OCI-LY3 (cell line): ENCODE data around the gene GNB5.
A peak's percentile ranks its signal among the peaks of the same experiment; 100 is the strongest.
"Not testable (repeated sequence)": the region's sequence is repeated elsewhere in the genome, so short reads cannot be mapped to it uniquely, and the experiment has no call there.

Experiments used
- H2AFZ ChIP-seq: fragments of 200-600, 300-600 bp; shearing (Covaris generic); 2 replicates; pipeline ENCODE4 v1.6.0; 2014; ENCODE audit warnings: antibody characterized with exemption, low read depth, low read length
- H3K27ac ChIP-seq: fragments of 200-600, 300-600 bp; sonication (generic); 2 replicates; pipeline ENCODE4 v1.5.1; 2014; ENCODE audit warnings: mild to moderate bottlenecking, low read length, moderate library complexity, mixed read lengths
- H3K27me3 ChIP-seq: fragments of 200-600, 300-600 bp; sonication (generic); 2 replicates; pipeline ENCODE4 v1.6.1; 2014; ENCODE audit warnings: low read depth, low read length, mixed read lengths
- H3K36me3 ChIP-seq: fragments of 200-600, 300-600 bp; sonication (generic); replicated peaks from 2 replicates; pipeline ENCODE3; 2014; ENCODE audit warnings: low read depth, low read length, mixed read lengths
- H3K4me1 ChIP-seq: fragments of 300-600, 200-600 bp; sonication (generic); 2 replicates; pipeline ENCODE4 v1.6.1; 2014; ENCODE audit warnings: low read length, mixed read lengths
- H3K4me2 ChIP-seq: fragments of 200-600, 300-600 bp; sonication (generic); 2 replicates; pipeline ENCODE4 v1.6.1; 2014; ENCODE audit warnings: low read length, mixed read lengths
- H3K4me3 ChIP-seq: fragments of 300-600, 200-600 bp; sonication (generic); 2 replicates; pipeline ENCODE4 v1.5.1; 2014; ENCODE audit warnings: antibody characterized with exemption, mild to moderate bottlenecking, low read length, moderate library complexity
- H3K79me2 ChIP-seq: fragments of 300-600, 200-600 bp; shearing (Covaris generic); 2 replicates; pipeline ENCODE4 v1.6.1; 2014; ENCODE audit warnings: mild to moderate bottlenecking, low read length, mixed read lengths
- H3K9ac ChIP-seq: fragments of 300-600, 200-600 bp; shearing (Covaris generic); 2 replicates; pipeline ENCODE4 v1.6.0; 2014; ENCODE audit warnings: mild to moderate bottlenecking, low read length, moderate library complexity
- H3K9me3 ChIP-seq: fragments of 200-600, 300-600 bp; shearing (Covaris generic); 2 replicates; pipeline ENCODE4 v1.6.1; 2014; ENCODE audit warnings: low read length, mixed read lengths; ENCODE audit not compliant: insufficient read depth
- H4K20me1 ChIP-seq: fragments of 200-600, 300-600 bp; sonication (generic); 2 replicates; pipeline ENCODE4 v1.6.1; 2016; ENCODE audit warnings: low read length, mixed read lengths; ENCODE audit not compliant: insufficient read depth
- EZH2phosphoT487 ChIP-seq: fragments of 200-600 bp; shearing (Covaris generic); IDR thresholded peaks from 2 replicates; pipeline ENCODE4 v1.6.1; 2018; ENCODE audit warnings: antibody characterized with exemption, mixed run types, low read depth
- TF ChIP-seq, protein P1 (sequence below): fragments of 200-600, 300-600 bp; sonication (generic); IDR thresholded peaks from 2 replicates; pipeline ENCODE4 v1.5.1; 2014; ENCODE audit warnings: antibody characterized with exemption, low read length, low read depth

GNB5 gene

DNA sequence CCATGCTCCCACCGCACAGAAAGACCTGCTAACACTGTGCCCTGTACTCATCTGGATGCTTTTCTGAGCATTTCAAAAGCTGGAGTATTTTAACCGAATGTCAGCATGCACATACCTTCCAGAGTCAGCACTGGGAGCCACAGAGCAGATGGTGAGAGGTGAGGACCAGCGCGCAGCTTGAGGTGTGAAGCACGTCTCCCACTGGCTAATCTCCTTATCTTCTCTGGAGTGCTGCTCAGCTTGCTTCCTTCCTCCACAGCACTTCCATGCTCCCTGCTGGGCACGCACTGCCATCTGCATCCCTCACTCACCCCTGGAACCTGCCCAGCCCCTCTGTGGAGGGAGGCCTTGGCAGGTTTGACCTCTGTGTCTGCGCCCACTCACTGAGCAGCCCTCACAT, at the start of gene GNB5:
GNB5 (minus strand) TSS at position 186 of the 400 bp plus-strand sequence. CDS start 6,716 bp downstream, outside the sequence.
- Histone ChIP-seq H3K4me2 (no peak within 1 kb of the TSS), H3K27me3 (no peaks in the 10 kb centered on the region), H4K20me1 (no peaks in the 10 kb centered on the region), H3K9ac (no peak within 1 kb of the TSS), H3K4me1 (no peaks in the 10 kb centered on the region), H3K36me3 (no peaks in the 10 kb centered on the region), H3K4me3 (no peak within 1 kb of the TSS), H3K9me3 (no peaks in the 10 kb centered on the region), H2AFZ (no peak within 1 kb of the TSS), H3K79me2 (no peaks in the 10 kb centered on the region), H3K27ac (no peak within 1 kb of the TSS)
- TF ChIP-seq, protein P1, sequence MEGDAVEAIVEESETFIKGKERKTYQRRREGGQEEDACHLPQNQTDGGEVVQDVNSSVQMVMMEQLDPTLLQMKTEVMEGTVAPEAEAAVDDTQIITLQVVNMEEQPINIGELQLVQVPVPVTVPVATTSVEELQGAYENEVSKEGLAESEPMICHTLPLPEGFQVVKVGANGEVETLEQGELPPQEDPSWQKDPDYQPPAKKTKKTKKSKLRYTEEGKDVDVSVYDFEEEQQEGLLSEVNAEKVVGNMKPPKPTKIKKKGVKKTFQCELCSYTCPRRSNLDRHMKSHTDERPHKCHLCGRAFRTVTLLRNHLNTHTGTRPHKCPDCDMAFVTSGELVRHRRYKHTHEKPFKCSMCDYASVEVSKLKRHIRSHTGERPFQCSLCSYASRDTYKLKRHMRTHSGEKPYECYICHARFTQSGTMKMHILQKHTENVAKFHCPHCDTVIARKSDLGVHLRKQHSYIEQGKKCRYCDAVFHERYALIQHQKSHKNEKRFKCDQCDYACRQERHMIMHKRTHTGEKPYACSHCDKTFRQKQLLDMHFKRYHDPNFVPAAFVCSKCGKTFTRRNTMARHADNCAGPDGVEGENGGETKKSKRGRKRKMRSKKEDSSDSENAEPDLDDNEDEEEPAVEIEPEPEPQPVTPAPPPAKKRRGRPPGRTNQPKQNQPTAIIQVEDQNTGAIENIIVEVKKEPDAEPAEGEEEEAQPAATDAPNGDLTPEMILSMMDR, result no peak
- TF ChIP-seq EZH2phosphoT487, result no peak

DNA sequence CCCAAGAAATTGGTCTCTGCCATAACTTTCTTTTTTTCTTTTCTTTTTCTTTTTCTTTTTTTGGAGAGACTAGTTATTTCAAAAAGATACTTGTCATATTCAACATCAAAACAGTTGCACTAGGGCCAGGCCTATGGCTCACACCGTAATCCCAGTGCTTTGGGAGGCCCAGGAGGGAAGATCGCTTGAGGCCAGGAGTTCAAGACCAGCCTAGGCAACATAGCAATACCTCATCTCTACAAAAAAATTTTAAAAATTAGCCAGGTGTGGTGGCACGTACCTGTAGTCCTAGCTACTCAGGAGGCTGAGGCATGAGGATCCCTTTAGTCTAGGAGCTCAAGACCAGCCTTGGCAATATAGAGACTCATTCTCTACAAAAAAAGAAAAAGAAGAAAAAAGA, 49.0 kb upstream of the GNB5 start:
- Histone ChIP-seq H4K20me1 (no peaks in the 10 kb centered on the region), H3K4me3 (no peak overlapping the region), H3K4me1 (peaks cover 26% of the 10 kb centered on the region), H3K9me3 (no peaks in the 10 kb centered on the region), H3K79me2 (no peaks in the 10 kb centered on the region), H3K27ac (no peak overlapping the region), H3K9ac (no peak overlapping the region), H3K36me3 (no peaks in the 10 kb centered on the region), H2AFZ (no peak overlapping the region), H3K4me2 (no peak overlapping the region), H3K27me3 (no peaks in the 10 kb centered on the region)
- TF ChIP-seq, protein P1, result no peak
- TF ChIP-seq EZH2phosphoT487, result no peak

DNA sequence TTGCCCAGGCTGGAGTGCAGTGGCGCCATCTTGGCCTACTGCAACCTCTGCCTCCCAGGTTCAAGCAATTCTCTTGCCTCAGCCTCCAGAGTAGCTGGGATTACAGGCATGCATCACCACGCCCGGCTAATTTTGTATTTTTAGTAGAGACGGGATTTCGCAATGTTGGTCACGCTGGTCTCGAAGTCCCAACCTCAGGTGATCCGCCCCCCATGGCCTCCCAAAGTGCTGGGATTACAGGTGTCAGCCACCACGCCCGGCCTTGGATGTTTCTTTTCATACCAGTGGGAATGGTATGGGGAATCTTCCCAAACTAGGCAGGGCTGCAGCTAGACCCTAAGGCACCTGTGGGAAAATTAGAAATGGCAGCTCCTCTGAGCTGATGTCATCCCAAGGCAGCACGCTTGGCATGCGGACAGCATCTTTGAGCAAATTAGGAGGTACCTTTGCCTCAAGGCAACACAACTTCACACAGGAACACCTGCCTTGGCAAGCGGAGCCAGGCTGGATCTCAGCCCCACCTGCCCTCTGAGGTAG, 47.9 kb upstream of the GNB5 start:
- not testable (repeated sequence) for H3K27ac ChIP-seq, H3K9me3 ChIP-seq, H4K20me1 ChIP-seq, H3K4me3 ChIP-seq, H3K79me2 ChIP-seq, H3K9ac ChIP-seq, H3K4me2 ChIP-seq, H3K27me3 ChIP-seq, H3K36me3 ChIP-seq, H2AFZ ChIP-seq
- H3K4me1 ChIP-seq, result peaks cover 35% of the 10 kb centered on the region

DNA sequence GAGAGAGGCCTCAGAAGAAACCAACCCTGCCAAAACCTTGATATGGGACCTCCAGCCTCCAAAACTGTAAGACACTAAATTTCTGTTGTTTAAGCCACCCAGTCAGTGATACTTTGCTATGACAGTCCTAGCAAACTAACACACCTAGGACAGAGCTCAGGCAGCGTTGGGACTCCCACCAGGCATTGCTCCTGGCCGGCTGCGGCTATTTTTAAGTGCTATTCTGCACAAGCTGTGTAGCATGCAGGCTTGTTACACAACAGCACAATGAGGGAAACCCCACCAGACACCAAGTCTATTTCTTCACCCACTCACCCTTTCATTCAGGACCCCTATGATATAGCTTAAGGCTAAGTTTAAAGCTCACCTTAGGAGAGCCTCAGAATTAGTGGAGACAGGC, 47.0 kb upstream of the GNB5 start:
- TF ChIP-seq EZH2phosphoT487, result no peak
- TF ChIP-seq, protein P1, result no peak
- no peak overlapping the region for H3K4me3 ChIP-seq
- peaks cover 37% of the 10 kb centered on the region for H3K4me1 ChIP-seq
- H3K9me3 ChIP-seq, result no peaks in the 10 kb centered on the region
- no peaks in the 10 kb centered on the region for H4K20me1 ChIP-seq
- no peak overlapping the region for H3K9ac ChIP-seq
- no peaks in the 10 kb centered on the region for H3K27me3 ChIP-seq
- H3K27ac ChIP-seq, result no peak overlapping the region
- no peaks in the 10 kb centered on the region for H3K79me2 ChIP-seq
- no peak overlapping the region for H3K4me2 ChIP-seq
- no peaks in the 10 kb centered on the region for H3K36me3 ChIP-seq
- no peak overlapping the region for H2AFZ ChIP-seq

DNA sequence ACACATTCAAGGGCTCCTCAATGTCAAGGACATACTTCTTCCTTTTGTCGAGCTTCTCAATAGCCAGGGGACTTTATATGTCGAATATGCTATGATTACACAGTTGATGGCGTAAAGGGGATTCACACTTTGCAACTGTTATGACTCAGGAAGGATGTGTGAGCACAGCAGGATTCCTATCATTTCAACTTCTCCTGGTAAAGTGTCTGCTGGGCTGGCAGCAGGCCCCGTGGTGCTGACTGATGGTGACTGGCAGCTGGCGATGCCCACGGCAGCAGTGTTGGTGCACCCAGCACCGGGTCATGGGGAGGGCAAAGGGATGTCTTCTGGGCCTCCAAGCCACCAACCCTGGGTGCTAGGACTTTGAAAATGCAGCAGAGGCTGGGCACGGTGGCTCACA, 44.8 kb upstream of the GNB5 start:
- Histone ChIP-seq H3K4me3 (peak overlapping the region; percentile 15; the same call in 1 of the 2 replicates), H3K9ac (peak overlapping the region; percentile 74), H3K27ac (peak overlapping the region; percentile 99), H4K20me1 (no peaks in the 10 kb centered on the region), H3K4me1 (peaks cover 55% of the 10 kb centered on the region), H3K79me2 (no peaks in the 10 kb centered on the region), H3K4me2 (peak overlapping the region; percentile 58), H3K27me3 (no peaks in the 10 kb centered on the region), H2AFZ (no peak overlapping the region), H3K9me3 (no peaks in the 10 kb centered on the region), H3K36me3 (no peaks in the 10 kb centered on the region)
- TF ChIP-seq, protein P1, result no peak
- no peak for TF ChIP-seq EZH2phosphoT487
